HTERT RPE-1 (cell line): ENCODE measurements around the gene PGM5.
"Not testable (repeated sequence)": the region's sequence is repeated elsewhere in the genome, so short reads cannot be mapped to it uniquely, and the experiment has no call there.

ENCODE experiments used
- in situ Hi-C: fragments of 300-500 bp; cut with MboI; formaldehyde crosslinking; loops from 4 replicates; pipeline ENCODE4 v1.14.3; 2020; ENCODE audit warnings: low sequenced_read_pairs

Gene PGM5

GRCh38 chr9:68375789-68376188 lies 19.4 kb downstream of the PGM5 start:
- in situ Hi-C loops, result not testable (repeated sequence)

GRCh38 chr9:68377723-68378122 lies 21.3 kb downstream of the PGM5 start:
- in situ Hi-C loops, result not testable (repeated sequence)

GRCh38 chr9:68383894-68384293 lies 27.5 kb downstream of the PGM5 start:
- in situ Hi-C loops, result not testable (repeated sequence)

- in situ Hi-C loops, result not testable (repeated sequence)
Observed at GRCh38 chr9:68389558-68389957, 33.1 kb downstream of the PGM5 start.

- in situ Hi-C loops, result not testable (repeated sequence)
Observed at GRCh38 chr9:68390737-68391136, 34.3 kb downstream of the PGM5 start.

- in situ Hi-C loops, result not testable (repeated sequence)
Observed at GRCh38 chr9:68396411-68397094, 40.1 kb downstream of the PGM5 start.

GRCh38 chr9:68397095-68397423 lies 40.6 kb downstream of the PGM5 start:
- in situ Hi-C loops, result not testable (repeated sequence)

GRCh38 chr9:68397796-68398195 lies 41.4 kb downstream of the PGM5 start:
- in situ Hi-C loops, result not testable (repeated sequence)

GRCh38 chr9:68398324-68398723 lies 41.9 kb downstream of the PGM5 start:
- in situ Hi-C loops, result not testable (repeated sequence)

- in situ Hi-C loops, result not testable (repeated sequence)
Observed at GRCh38 chr9:68404421-68405185, 48.2 kb downstream of the PGM5 start.

- in situ Hi-C loops, result not testable (repeated sequence)
Observed at GRCh38 chr9:68411865-68412264, 55.5 kb downstream of the PGM5 start.

- in situ Hi-C loops, result not testable (repeated sequence)
Observed at GRCh38 chr9:68412754-68413153, 56.3 kb downstream of the PGM5 start.

GRCh38 chr9:68415065-68415464 lies 58.7 kb downstream of the PGM5 start:
- in situ Hi-C loops, result not testable (repeated sequence)

GRCh38 chr9:68416936-68417564 lies 60.6 kb downstream of the PGM5 start:
- in situ Hi-C loops, result no loop called here

- in situ Hi-C loops, result no loop called here
Observed at GRCh38 chr9:68417762-68418161, 61.4 kb downstream of the PGM5 start.

GRCh38 chr9:68418259-68418845 lies 61.9 kb downstream of the PGM5 start:
- in situ Hi-C loops, result no loop called here

- in situ Hi-C loops, result no loop called here
Observed at GRCh38 chr9:68419901-68420300, 63.5 kb downstream of the PGM5 start.

- in situ Hi-C loops, result no loop called here
Observed at GRCh38 chr9:68426755-68427154, 70.3 kb downstream of the PGM5 start.

GRCh38 chr9:68427216-68427977 lies 71.0 kb downstream of the PGM5 start:
- in situ Hi-C loops, result no loop called here

- in situ Hi-C loops, result no loop called here
Observed at GRCh38 chr9:68428481-68428880, 72.1 kb downstream of the PGM5 start.

GRCh38 chr9:68429631-68430030 lies 73.2 kb downstream of the PGM5 start:
- in situ Hi-C loops, result no loop called here
